Measurements from ENCODE around the gene AFTPH. TPM values are rescaled to one million over a fixed set of nuclear protein-coding genes. Genes with fewer than 3 reads are reported as not detected.

AFTPH gene
- total RNA-seq, 1 experiment from 2014 or later = 18.8 TPM

- DNase-seq (ENCODE audit: low spot score) = no peak
- intact Hi-C loops (cut with micrococcal nuclease; ENCODE audit: unreplicated experiment) = no loop called here
- no peaks in the 10 kb centered on the region for H3K36me3 ChIP-seq (ENCODE audit: insufficient read depth, low read length, poor library complexity, severe bottlenecking)
- CTCF ChIA-PET = no interaction called here
- H3K4me3 ChIP-seq (ENCODE audit: low read depth, low read length, poor library complexity, severe bottlenecking) = no peak overlapping the region
- no peaks in the 10 kb centered on the region for H3K27me3 ChIP-seq (replicated peaks; ENCODE audit: insufficient read depth, low read depth, low read length, poor library complexity)
- POLR2A ChIA-PET (ENCODE audit: low non-redundant PET) = no interaction called here
- H3K27ac ChIP-seq (ENCODE audit: low read depth, low read length, poor library complexity, severe bottlenecking) = no peak overlapping the region
- H3K4me1 ChIP-seq (ENCODE audit: insufficient read depth, low read length, poor library complexity, severe bottlenecking) = peaks cover 30% of the 10 kb centered on the region
- TF ChIP-seq EZH2 (IDR thresholded peaks at IDR 0.05; ENCODE audit: borderline replicate concordance, low read depth, low read length, poor library complexity, severe bottlenecking) (no peak), CTCF (conservative IDR thresholded peaks at IDR 0.05; ENCODE audit: low read depth, low read length) (no peak)
- H3K9me3 ChIP-seq (ENCODE audit: low read depth, low read length, poor library complexity, severe bottlenecking) = no peaks in the 10 kb centered on the region
- no TSS peak for BruUV-seq (replicated peaks)
Observed at GRCh38 chr2:64532030-64532429, 7.9 kb downstream of the AFTPH start.

- no peak for DNase-seq (ENCODE audit: low spot score)
- Histone ChIP-seq H3K9me3 (ENCODE audit: low read depth, low read length, poor library complexity, severe bottlenecking) (no peaks in the 10 kb centered on the region), H3K27me3 (replicated peaks; ENCODE audit: insufficient read depth, low read depth, low read length, poor library complexity) (no peaks in the 10 kb centered on the region), H3K4me3 (ENCODE audit: low read depth, low read length, poor library complexity, severe bottlenecking) (no peak overlapping the region), H3K27ac (ENCODE audit: low read depth, low read length, poor library complexity, severe bottlenecking) (peak overlapping the region; percentile 17), H3K36me3 (ENCODE audit: insufficient read depth, low read length, poor library complexity, severe bottlenecking) (no peaks in the 10 kb centered on the region), H3K4me1 (ENCODE audit: insufficient read depth, low read length, poor library complexity, severe bottlenecking) (peaks cover 44% of the 10 kb centered on the region)
- no peak for TF ChIP-seq CTCF (conservative IDR thresholded peaks at IDR 0.05; ENCODE audit: low read depth, low read length)
- TF ChIP-seq EZH2 (IDR thresholded peaks at IDR 0.05; ENCODE audit: borderline replicate concordance, low read depth, low read length, poor library complexity, severe bottlenecking) = no peak
- POLR2A ChIA-PET (ENCODE audit: low non-redundant PET) = no interaction called here
- CTCF ChIA-PET = no interaction called here
- no TSS peak for BruUV-seq (replicated peaks)
- intact Hi-C loops (cut with micrococcal nuclease; ENCODE audit: unreplicated experiment) = no loop called here
Observed at GRCh38 chr2:64533882-64534281, 9.8 kb downstream of the AFTPH start.

- ChIA-PET CTCF (no interaction called here), POLR2A (ENCODE audit: low non-redundant PET) (no interaction called here)
- peaks cover 42% of the 10 kb centered on the region for H3K4me1 ChIP-seq (ENCODE audit: insufficient read depth, low read length, poor library complexity, severe bottlenecking)
- H3K27me3 ChIP-seq (replicated peaks; ENCODE audit: insufficient read depth, low read depth, low read length, poor library complexity) = no peaks in the 10 kb centered on the region
- DNase-seq (ENCODE audit: low spot score) = peak; percentile 18
- no TSS peak for BruUV-seq (replicated peaks)
- TF ChIP-seq CTCF (conservative IDR thresholded peaks at IDR 0.05; ENCODE audit: low read depth, low read length) = no peak
- no peak for TF ChIP-seq EZH2 (IDR thresholded peaks at IDR 0.05; ENCODE audit: borderline replicate concordance, low read depth, low read length, poor library complexity, severe bottlenecking)
- intact Hi-C loops (cut with micrococcal nuclease; ENCODE audit: unreplicated experiment) = no loop called here
- H3K9me3 ChIP-seq (ENCODE audit: low read depth, low read length, poor library complexity, severe bottlenecking) = no peaks in the 10 kb centered on the region
- H3K4me3 ChIP-seq (ENCODE audit: low read depth, low read length, poor library complexity, severe bottlenecking) = no peak overlapping the region
- H3K27ac ChIP-seq (ENCODE audit: low read depth, low read length, poor library complexity, severe bottlenecking) = no peak overlapping the region
- H3K36me3 ChIP-seq (ENCODE audit: insufficient read depth, low read length, poor library complexity, severe bottlenecking) = no peaks in the 10 kb centered on the region
Observed at GRCh38 chr2:64534363-64534762, 10.2 kb downstream of the AFTPH start.
